Measurements from ENCODE around the gene HABP4.

The HABP4 gene

DNA sequence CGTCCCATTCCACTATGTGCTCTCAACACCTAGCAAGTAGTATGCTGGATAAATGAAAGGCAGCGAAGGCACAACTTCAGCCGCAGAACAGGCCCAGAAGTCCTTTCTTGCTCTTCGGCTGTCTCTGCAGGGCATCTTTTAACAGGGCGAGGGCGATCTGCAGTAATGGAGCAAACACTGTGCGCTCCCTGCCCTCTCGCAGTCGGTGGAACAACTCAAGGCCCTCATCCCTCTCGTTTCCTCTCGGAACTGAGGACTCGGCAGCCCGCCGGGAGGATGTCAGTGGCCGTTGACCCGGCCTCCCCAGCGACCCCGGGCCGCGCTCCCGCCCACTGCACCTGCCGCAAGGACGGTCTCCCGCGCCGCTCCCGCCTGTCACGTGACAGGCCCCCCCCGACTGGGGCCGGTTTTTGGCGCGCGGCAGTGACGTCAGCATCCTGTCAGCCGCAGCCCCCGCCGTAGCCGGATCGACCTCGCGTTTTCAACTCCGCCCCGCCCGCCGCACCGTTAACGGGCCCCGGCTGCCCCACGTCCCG is 32.9 kb upstream of the HABP4 start:
- peak overlapping the region; percentile 73 for H3K4me3 ChIP-seq (ENCODE audit: low read depth, low read length)
- DNase-seq (ENCODE audit: low read depth): no peak
- TF ChIP-seq CTCF (IDR thresholded peaks at IDR 0.05; ENCODE audit: control insufficient read depth, extremely low read depth, insufficient read depth): peak; percentile 17; the same call in 1 of the 2 replicates

DNA sequence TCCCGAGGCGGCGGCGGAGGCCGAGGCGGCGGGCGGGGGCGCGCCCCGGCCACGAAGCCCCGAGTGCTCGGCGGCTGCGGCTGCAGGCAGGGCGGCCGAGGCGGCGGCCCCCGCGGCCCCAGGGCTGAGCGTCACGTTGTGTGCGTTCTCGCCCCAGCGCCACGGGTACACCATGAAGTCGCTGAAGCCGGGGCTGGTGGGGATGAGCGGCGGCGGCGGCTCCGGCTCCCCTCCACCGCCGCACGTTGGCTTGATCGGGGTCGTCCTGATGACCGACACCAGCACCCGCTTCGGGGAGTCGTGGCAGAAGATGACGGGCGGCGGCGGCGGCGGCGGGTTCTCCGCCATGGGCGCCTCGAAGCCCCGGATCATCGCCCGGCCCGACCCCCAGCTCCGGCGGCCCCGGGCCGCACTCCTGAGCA is 32.3 kb upstream of the HABP4 start:
- no peak for TF ChIP-seq CTCF (IDR thresholded peaks at IDR 0.05; ENCODE audit: control insufficient read depth, extremely low read depth, insufficient read depth)
- DNase-seq (ENCODE audit: low read depth): no peak
- H3K4me3 ChIP-seq (ENCODE audit: low read depth, low read length): peak overlapping the region; percentile 73

- TF ChIP-seq CTCF (IDR thresholded peaks at IDR 0.05; ENCODE audit: control insufficient read depth, extremely low read depth, insufficient read depth): no peak
- peak within 1 kb of the TSS; percentile 73 for H3K4me3 ChIP-seq (ENCODE audit: low read depth, low read length)
- DNase-seq (ENCODE audit: low read depth): peak; percentile 84
Observed at GRCh38 chr9:96418083-96418919, 31.7 kb upstream of the HABP4 start, which contains the start of gene ZNF367. Gene ZNF367, minus strand, starts transcription at chr9:96418370. Its CDS starts 338 bp downstream, at chr9:96418032.

- DNase-seq (ENCODE audit: low read depth): no peak
- peak overlapping the region; percentile 73 for H3K4me3 ChIP-seq (ENCODE audit: low read depth, low read length)
- TF ChIP-seq CTCF (IDR thresholded peaks at IDR 0.05; ENCODE audit: control insufficient read depth, extremely low read depth, insufficient read depth): no peak
Observed at GRCh38 chr9:96418920-96419690, 30.9 kb upstream of the HABP4 start.

GRCh38 chr9:96419691-96419969 is 30.3 kb upstream of the HABP4 start:
- no peak for TF ChIP-seq CTCF (IDR thresholded peaks at IDR 0.05; ENCODE audit: control insufficient read depth, extremely low read depth, insufficient read depth)
- DNase-seq (ENCODE audit: low read depth): no peak
- H3K4me3 ChIP-seq (ENCODE audit: low read depth, low read length): peak overlapping the region; percentile 73

DNA sequence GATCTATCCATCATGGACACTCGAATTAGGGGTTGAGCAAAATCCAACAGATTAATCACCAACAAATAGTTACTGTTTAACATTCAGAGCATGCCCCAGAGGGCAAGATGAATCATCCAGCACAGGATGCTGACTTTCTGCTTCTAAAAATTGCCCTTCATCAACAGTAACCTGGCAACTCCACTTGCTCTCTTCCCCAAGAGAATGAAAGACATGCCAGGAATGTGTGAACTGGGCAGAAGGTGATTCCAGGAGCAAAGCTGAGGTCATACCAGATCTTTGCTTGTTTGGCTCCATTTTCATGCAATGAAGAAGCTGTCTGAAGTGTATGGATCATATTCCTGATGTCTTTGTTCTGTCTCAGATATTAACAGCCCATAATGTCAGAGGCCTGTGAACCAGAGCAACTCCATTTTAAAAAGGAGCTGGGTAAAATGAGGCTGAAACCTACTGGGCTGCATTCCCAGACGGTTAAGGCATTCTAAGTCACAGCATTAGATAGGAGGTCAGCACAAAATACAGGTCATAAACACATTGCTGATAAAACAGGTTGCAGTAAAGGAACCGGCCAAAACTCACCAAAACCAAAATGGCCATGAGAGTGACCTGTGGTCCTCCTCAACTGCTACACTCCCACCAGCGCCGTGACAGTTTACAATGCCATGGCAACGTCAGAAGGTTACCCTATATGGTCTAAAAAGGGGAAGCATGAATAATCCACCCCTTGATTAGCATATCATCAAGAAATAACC is 29.3 kb upstream of the HABP4 start:
- no peak overlapping the region for H3K4me3 ChIP-seq (ENCODE audit: low read depth, low read length)

More for the DNA sequence above, 29.3 kb upstream of the HABP4 start:
- no peak for TF ChIP-seq CTCF (IDR thresholded peaks at IDR 0.05; ENCODE audit: control insufficient read depth, extremely low read depth, insufficient read depth)
- DNase-seq (ENCODE audit: low read depth): no peak

All from LNCaP clone FGC (cell line).